OCI-M1 (cell line): ENCODE measurements around the gene F12.
"Not testable (repeated sequence)": the region's sequence is repeated elsewhere in the genome, so short reads cannot be mapped to it uniquely, and the experiment has no call there.

ENCODE experiments used
- DNase-seq: peaks from one replicate; lab custom pipeline; 2025; lab: John Stamatoyannopoulos, UW

The F12 gene

DNA sequence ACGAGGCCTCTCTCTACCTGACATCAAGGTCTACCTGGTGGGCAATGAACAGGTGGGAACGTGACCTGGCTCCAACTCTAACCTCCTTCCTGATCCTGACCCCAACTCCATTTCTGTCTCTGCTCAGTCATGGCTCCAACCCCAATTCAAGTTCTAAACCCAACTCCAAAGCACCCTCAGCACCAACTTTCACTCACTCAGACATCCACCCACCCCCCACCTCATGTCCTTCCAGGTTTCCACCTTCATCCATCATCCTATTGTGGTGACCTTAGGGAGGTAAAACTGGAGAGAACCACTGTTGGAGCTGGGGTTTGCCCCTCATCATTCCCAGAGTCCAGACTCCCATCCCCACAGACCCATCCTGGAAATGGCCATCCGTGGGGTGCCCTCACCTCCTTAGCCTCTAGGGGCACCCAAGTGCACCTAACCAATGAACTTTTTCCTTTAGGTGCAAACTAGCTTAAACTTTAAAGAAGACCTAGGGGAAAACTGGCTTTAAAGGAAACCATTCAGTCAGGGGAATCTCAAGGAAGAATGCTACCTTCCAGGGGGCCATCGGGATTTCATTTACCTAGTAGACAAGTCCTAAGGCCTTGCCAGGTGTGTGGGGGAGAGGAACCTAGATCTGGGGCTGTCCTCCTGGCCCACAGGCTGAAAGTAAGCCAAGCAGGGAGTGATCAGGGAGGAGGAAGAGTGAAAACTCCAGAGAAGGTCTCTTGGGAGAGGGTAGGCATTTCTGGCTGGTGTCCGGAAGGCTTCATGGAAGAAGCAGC, 40.3 kb downstream of the F12 start:
- DNase-seq = peak; percentile 47

DNA sequence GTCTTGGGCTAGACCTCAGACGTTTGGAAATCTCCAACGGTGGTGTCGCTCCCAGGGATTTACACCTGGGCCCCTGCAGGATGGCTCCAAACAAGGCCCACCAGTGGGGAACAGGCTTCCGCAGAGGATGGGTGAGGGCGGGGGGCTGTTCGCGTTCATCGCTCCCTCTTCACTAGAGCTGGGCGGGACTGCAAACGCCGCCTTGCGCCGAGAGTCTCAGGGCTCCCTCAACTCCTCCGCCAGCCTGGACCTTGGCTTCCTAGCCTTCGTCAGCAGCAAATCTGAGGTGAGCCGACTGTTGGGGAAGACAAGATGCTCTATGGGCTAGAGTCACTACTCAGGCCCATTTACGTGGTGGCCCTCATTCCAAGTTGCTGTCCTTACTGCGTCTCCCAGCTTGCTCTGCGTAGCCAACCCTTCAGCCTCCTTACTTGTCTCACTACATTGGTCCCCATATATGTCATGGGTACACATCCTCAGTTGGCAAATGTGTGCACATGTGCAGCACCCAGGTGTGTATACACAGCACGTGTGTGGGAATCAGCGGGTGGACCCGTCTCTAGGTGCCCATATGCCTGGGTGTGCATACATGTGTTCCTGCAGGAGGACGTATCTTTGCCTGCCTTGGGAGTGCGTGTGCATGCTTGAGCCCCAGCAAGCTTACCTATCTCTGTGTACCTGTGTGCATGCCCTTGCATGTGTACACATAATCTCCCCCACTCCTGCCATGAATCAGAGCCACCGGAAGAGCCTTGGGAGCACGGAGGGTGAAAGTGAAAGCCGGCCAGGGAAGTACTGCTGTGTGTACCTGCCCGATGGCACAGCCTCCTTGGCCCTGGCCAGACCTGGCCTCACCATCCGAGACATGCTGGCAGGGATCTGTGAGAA, 41.1 kb downstream of the F12 start:
- no peak for DNase-seq

DNA sequence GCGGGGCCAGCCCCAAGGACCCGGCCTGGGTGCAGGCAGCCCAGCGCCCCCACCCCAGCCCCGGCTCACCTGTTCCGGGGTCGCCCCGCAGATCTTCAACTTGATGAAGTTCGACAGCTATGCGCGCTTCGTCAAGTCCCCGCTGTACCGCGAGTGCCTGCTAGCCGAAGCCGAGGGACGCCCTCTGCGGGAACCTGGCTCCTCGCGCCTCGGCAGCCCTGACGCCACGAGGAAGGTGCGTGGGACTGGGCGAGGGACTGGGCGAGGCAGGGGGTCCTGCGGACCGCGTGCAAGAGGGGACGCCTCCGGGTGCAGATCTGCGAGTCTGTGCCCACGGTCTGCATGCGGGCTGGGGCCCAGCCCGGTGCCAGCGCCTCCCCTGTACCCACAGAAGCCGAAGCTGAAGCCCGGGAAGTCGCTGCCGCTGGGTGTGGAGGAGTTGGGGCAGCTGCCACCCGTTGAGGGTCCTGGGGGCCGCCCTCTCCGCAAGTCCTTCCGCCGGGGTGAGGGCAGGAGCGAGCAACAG, 42.0 kb downstream of the F12 start:
- DNase-seq = no peak

GRCh38 chr5:177366528-177367322, 42.6 kb downstream of the F12 start:
- no peak for DNase-seq

DNA sequence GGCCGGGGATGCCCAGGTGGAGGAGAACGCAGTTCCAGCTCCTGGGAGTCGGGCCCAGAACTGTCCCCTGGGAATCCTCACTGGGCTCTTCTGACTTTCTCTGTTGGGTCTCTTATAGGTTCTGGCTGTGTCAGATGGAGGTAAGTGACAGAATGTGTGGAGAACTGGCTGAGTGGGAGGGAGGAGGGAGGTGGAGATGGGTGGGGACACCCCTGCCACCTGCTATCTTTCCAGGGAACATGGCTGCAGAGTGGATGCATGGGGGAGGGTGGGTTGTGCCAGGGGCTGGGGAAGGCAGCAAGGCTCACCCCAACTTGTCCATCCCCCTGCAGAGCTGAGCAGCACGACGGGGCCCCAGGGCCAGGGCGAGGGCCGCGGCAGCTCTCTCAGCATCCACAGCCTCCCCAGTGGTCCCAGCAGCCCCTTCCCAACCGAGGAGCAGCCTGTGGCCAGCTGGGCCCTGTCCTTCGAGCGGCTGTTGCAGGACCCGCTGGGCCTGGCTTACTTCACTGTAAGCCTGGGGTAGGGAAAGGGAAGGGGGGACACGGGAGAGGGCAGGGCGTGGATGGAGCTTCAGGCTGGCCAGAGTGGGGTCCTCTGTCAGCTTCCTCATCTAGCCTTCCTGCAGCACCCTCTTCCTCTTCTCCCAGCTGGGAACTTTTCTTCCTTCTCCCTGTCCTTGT, 43.4 kb downstream of the F12 start:
- no peak for DNase-seq

- no peak for DNase-seq
Observed at GRCh38 chr5:177364159-177364962, 45.0 kb downstream of the F12 start.

DNA sequence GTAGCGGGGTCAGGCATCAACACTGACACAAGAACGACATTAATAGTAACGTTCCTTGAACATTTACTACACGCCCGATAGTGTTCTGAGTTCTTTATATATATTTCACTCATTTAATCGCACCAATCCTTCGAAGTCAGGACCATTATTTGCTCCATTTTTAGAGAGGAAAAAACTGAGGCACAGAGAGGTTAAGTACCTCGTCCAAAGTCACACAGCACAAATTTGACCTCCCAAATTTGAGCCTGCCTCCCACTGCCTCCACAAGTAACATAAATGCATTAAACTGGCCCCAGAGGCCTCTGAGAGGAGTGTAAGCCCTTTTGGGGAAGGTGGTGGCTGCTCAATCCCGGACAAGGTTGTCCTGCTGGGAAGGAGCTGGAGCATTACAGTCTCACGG, 45.8 kb downstream of the F12 start:
- DNase-seq = no peak

- peak; percentile 70 for DNase-seq
Observed at GRCh38 chr5:177362610-177363507, 46.5 kb downstream of the F12 start.

DNA sequence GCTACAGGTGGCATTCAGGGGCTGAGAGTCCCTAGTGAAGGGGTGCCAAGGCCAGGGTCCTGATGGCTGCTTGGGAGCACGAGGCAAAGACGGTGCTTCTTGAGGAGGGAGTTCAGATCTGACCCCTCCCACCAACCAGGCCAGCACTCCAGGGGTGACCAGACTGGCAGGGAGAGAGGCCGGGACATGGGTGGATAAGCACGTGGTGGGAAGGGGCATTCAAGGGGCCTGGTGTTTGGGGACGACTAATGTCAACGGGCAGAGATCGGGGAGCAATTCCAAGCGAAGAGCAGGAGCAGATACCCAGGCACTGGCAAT, 47.1 kb downstream of the F12 start:
- DNase-seq = no peak

DNA sequence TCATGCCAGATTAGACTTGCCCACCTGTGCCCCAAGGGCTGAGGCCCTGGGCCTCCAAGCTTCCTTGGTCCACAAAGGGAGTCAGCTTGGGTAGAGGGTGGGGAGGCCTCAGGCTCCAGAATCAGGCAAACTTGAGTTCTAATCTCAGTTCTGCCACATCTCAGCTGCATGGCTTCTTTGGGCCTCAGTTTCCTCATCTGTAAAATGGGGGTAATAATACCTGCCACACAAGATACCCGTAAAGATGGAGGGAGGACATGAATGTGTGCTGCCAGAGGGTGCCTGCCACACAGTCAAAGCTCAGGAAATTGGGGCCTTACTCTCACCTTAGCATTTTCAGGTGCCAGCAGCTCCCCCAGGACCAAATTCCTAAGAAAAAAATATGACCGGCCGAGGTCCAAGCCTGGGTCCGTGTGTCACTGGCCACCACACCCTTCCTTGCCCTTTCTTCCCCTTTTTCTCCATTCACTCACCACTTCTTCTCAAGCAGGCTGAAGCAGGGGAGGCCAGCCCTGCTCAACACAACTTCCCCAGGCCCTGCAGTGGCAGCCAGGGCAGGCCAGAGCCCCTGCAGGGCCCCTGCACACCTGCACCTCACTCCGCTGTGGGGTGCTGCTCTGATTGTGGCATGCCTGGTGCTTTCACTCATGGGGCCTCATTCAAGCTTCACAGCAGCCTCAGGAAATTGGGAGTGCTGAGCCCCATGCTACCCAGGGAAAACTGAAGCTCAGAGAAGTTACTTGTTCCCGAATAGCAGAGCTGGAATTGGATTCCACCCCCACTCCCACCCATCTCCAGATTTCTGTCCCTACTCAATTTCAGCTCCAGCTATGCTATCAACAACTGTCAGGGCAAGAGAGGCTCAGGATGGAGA, 47.7 kb downstream of the F12 start:
- peak; percentile 42 for DNase-seq

- not testable (repeated sequence) for DNase-seq
Observed at GRCh38 chr5:177360740-177361139, 48.6 kb downstream of the F12 start.

- DNase-seq = no peak
Observed at GRCh38 chr5:177359860-177360259, 49.5 kb downstream of the F12 start.

GRCh38 chr5:177359451-177359851, 49.9 kb downstream of the F12 start:
- DNase-seq = no peak

GRCh38 chr5:177358370-177358819, 51.0 kb downstream of the F12 start:
- DNase-seq = no peak

DNA sequence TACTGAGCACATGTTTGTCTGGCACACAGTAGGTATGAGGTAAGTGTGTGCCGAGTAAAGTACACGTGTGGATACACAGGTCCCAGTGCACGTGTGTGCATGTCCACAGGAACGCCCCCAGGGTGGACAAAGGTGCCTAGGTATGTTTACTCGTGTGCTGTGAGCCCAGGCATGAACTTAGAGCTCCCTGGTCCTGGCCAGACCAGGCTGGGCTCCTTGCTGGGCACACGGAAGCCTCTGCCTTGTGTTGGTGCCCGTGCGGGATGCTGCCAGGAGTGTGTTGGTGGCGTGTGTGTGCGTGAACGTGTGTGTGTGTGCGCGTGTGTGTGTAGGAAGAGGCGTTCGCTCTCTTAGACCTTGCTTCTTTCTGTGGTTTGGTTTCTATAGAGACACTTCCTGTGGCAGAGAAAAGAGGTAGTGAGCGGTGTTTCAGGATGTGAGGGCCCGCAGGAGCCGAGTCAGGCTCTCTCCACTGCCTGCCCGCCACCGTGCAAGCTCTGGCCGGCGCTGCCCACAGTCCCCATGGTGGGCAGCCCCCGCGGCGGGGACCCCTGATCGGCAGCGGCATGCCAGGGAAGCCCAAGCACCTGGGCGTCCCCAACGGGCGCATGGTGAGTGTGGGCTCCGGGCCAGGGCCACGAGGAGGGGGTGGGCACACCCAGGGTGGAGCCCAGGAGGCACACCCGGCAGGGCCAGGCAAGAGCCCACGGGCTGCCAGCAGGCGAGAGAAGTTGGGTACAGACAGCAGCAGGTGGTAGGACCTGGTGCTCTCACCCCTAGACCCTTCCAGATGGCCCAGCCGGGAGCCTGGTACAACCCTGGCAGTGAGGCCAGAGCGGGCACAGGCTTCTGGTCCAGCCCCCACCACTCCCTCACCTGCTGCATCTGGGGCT, 51.7 kb downstream of the F12 start, which contains the start of gene RGS14:
Gene RGS14 (plus strand): TSS at position 466 of the 893 bp plus-strand sequence. CDS start 101 bp downstream, at position 567.
- DNase-seq = peak; percentile 87

GRCh38 chr5:177357146-177357458, 52.3 kb downstream of the F12 start:
- no peak for DNase-seq

GRCh38 chr5:177356746-177357145, 52.6 kb downstream of the F12 start:
- no peak for DNase-seq

DNA sequence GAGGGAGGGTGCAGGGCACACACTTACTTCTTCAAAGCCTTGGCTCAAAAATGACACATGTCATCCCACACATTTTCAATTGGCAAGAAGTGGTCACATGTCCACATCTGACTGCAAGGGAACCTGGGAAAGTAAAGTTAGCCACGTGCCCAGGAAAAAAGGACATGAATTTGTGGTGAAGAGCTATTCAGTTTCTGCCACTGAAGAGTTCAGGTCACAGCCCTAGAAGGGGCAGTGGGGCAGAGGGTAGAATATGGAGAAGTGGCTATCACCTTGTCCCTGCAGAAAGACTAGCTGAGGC, 53.5 kb downstream of the F12 start:
- peak; percentile 51 for DNase-seq
